GM12875 (cell line): ENCODE measurements around the gene UBR1.

Experiments
- H3K4me3 ChIP-seq: one replicate; pipeline ENCODE4 v1.5.1; 2011; ENCODE audit warnings: low read depth, low read length, control low read depth
- CTCF ChIP-seq: IDR thresholded peaks from 2 replicates; pipeline ENCODE4 v1.5.1; 2011; ENCODE audit warnings: low read depth, mild to moderate bottlenecking, control low read depth, inconsistent platforms, low read length, moderate library complexity, borderline replicate concordance; ENCODE audit not compliant: insufficient read depth

Gene UBR1

GRCh38 chr15:42940527-42940926, 165.3 kb downstream of the UBR1 start:
- no peak overlapping the region for H3K4me3 ChIP-seq
- no peak for TF ChIP-seq CTCF

GRCh38 chr15:42939841-42940240, 166.0 kb downstream of the UBR1 start:
- TF ChIP-seq CTCF = no peak
- no peak overlapping the region for H3K4me3 ChIP-seq

GRCh38 chr15:42937143-42937542, 168.7 kb downstream of the UBR1 start:
- H3K4me3 ChIP-seq = no peak overlapping the region

GRCh38 chr15:42933886-42934667, 171.8 kb downstream of the UBR1 start:
- no peak overlapping the region for H3K4me3 ChIP-seq
- TF ChIP-seq CTCF = no peak

More at GRCh38 chr15:42937143-42937542, 168.7 kb downstream of the UBR1 start:
- no peak for TF ChIP-seq CTCF

- no peak overlapping the region for H3K4me3 ChIP-seq
- no peak for TF ChIP-seq CTCF
These were observed 172.9 kb downstream of the UBR1 start for GRCh38 chr15:42932833-42933515.

GRCh38 chr15:42931702-42932486, 173.9 kb downstream of the UBR1 start:
- TF ChIP-seq CTCF = no peak
- no peak overlapping the region for H3K4me3 ChIP-seq
